Mesenteric fat pad (tissue), 1 donor: ENCODE results near the gene PSMD7. TPM values are rescaled to one million over a fixed set of nuclear protein-coding genes. Genes with fewer than 3 reads are reported as not detected.

ENCODE experiments used
- total RNA-seq: library from RNA; stranded (reverse); fragmentation: NEBNext Ultra II Directional; extraction: Animal tissue kit (Norgen Biotek cat#: 25700); gene quantifications from one replicate; pipeline ENCODE4 v1.2.1, GENCODE V29; 2021
- donor health status: DM: yes; HTN: yes; CAD: no.

Gene PSMD7
- total RNA-seq, 1 donor from 2014 or later, result 86.5 TPM

Other genes starting within 250 kb of the PSMD7 start
- 4.1 TPM for gene NPIPB15, start 79.5 kb downstream of the PSMD7 start, total RNA-seq
- gene CLEC18B, start 124.7 kb downstream of the PSMD7 start, total RNA-seq, result 0.19 TPM